Measurements from ENCODE around the gene EEFSEC. TPM values are rescaled to one million over a fixed set of nuclear protein-coding genes. Genes with fewer than 3 reads are reported as not detected.

The EEFSEC gene
- total RNA-seq, 2 donors from 2014 or later = 15.7 to 18.0 TPM

DNA sequence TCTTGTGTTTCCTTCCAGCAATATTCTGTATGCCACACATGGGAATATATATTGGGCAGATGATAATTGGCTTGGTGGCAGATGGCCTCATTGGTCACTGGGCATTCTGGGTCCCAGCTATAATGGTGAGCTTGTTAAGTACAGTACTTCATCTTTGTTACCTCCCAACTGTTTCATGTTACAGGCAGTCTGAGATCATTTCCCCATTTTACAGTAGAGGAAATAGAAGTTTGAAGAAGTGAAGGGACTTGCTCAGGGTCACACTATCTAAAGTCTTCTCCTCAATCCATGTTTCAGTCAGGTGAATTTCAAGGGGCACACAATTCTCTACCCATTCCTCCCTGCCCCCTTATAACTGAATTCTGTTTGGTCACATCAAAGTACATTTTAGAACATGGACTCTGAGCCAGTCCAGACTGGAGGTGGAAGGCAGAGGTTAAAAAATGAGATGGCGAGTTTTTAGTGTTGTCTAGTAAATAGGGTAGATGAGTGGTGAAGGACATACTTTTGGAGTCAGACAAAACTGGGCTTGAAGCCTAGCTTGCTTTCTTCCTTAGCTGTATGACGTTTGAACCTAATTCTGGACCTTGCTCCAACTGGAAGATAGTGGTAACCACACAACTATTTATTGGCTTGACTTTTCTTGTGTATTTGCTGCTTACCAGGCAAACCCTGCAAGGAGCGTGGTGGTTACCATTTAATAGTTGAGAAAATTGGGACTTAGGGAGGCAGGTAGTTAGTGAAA is 2.5 kb downstream of the EEFSEC start:
- TF ChIP-seq, protein P1, sequence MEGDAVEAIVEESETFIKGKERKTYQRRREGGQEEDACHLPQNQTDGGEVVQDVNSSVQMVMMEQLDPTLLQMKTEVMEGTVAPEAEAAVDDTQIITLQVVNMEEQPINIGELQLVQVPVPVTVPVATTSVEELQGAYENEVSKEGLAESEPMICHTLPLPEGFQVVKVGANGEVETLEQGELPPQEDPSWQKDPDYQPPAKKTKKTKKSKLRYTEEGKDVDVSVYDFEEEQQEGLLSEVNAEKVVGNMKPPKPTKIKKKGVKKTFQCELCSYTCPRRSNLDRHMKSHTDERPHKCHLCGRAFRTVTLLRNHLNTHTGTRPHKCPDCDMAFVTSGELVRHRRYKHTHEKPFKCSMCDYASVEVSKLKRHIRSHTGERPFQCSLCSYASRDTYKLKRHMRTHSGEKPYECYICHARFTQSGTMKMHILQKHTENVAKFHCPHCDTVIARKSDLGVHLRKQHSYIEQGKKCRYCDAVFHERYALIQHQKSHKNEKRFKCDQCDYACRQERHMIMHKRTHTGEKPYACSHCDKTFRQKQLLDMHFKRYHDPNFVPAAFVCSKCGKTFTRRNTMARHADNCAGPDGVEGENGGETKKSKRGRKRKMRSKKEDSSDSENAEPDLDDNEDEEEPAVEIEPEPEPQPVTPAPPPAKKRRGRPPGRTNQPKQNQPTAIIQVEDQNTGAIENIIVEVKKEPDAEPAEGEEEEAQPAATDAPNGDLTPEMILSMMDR (IDR thresholded peaks at IDR 0.05) = no peak
- Histone ChIP-seq H3K4me3 (no peak overlapping the region), H3K9me3 (no peaks in the 10 kb centered on the region), H3K27ac (peak overlapping the region in 1 of 2 donors; percentile 20), H3K27me3 (no peaks in the 10 kb centered on the region), H3K4me1 (peaks cover 0 to 25% of the 10 kb centered on the region in 2 donors), H3K36me3 (peaks cover 6% of the 10 kb centered on the region)
- no peak for DNase-seq (ENCODE audit: low spot score)

DNA sequence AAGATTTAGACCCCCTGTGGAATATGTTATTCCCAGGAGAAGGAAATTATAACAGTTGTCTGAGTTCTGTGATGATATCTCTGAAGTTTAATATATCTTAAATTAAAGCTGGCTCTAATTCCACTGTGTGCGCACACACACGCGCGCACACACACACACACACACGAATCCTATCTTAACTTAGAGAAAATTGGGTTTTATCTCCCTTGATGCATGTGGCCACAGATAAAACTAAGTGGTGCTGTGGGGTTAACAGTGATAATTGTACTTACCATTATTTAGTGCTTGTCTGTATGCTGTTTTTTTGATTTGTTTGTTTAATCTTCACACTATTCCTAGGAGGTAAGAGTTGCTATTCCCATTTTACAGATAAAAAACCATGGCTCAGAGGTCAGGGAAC is 7.4 kb downstream of the EEFSEC start:
- no peak overlapping the region for H3K4me3 ChIP-seq
- H3K27me3 ChIP-seq = no peaks in the 10 kb centered on the region
- peaks cover 6% of the 10 kb centered on the region for H3K36me3 ChIP-seq
- no peak overlapping the region for H3K27ac ChIP-seq
- no peaks in the 10 kb centered on the region for H3K9me3 ChIP-seq
- DNase-seq (ENCODE audit: low spot score) = no peak
- peaks cover 0 to 10% of the 10 kb centered on the region in 2 donors for H3K4me1 ChIP-seq
- TF ChIP-seq, protein P1 (IDR thresholded peaks at IDR 0.05) = no peak

DNA sequence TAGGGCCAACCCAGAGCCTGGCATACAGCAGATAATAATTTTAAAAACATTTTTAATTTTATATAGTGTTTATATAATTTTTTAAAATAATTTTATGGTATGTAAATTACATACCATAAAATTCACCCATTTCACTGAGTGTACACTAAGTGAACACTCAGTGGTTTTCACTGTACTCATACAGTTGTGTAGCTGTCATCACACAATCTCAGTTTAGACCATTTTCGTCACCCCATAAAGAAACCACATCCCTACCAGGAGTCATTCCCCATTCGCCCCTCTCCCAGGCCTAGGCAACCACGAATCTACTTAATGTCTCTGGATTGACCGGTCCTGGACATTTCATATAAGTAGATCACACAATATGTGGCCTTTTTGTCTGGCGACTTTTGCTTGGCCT is 10.2 kb downstream of the EEFSEC start:
- DNase-seq (ENCODE audit: low spot score) = no peak
- Histone ChIP-seq H3K27ac (no peak overlapping the region), H3K36me3 (no peaks in the 10 kb centered on the region), H3K9me3 (no peaks in the 10 kb centered on the region), H3K4me1 (peaks cover 0 to 11% of the 10 kb centered on the region in 2 donors), H3K27me3 (no peaks in the 10 kb centered on the region), H3K4me3 (no peak overlapping the region)
- TF ChIP-seq, protein P1 (IDR thresholded peaks at IDR 0.05) = no peak

DNA sequence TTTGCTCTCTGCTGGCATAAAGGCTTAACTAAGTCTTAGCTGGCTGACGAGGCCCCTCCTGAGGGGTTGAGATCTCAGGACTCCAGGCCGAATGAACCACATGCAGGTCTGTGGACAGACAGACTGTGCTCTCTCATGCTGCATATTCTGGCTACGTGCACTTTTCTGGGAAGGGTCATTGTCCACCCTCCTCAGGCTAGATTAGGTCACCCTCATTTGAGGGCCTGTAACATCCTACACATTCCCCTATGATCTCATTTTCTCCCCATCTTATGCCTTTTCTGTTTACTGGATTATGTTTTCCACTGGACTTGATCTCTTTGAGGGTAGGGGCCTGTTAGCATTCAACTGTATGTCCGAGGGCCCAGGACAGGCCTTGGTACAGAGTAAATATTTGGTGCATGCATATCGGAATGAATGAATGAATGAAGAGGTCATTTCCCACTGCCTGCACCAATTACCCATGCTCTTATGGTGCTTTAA is 13.7 kb downstream of the EEFSEC start:
- Histone ChIP-seq H3K27ac (no peak overlapping the region), H3K4me1 (peaks cover 0 to 25% of the 10 kb centered on the region in 2 donors), H3K36me3 (no peaks in the 10 kb centered on the region), H3K4me3 (no peak overlapping the region), H3K27me3 (no peaks in the 10 kb centered on the region), H3K9me3 (no peaks in the 10 kb centered on the region)
- TF ChIP-seq, protein P1 (IDR thresholded peaks at IDR 0.05) = no peak
- DNase-seq (ENCODE audit: low spot score) = no peak

DNA sequence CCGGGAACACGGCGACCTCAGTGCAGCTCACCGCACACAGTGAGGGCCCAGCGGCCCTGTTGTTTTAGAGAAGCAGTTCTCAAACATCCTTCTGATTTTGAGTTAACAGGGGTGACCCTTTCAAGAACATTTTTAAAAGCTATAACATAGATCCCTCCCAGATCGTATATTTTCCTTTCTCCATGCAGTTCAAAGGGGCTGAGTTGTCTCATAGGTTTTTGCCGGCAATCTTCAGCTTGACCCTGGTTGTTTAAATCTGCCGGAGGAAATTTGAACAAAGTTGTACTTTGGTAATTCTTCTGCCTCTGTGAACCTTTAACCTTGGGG is 14.3 kb downstream of the EEFSEC start:
- H3K27me3 ChIP-seq = no peaks in the 10 kb centered on the region
- no peaks in the 10 kb centered on the region for H3K36me3 ChIP-seq
- DNase-seq (ENCODE audit: low spot score) = no peak
- TF ChIP-seq, protein P1 (IDR thresholded peaks at IDR 0.05) = no peak
- peaks cover 0 to 25% of the 10 kb centered on the region in 2 donors for H3K4me1 ChIP-seq
- H3K9me3 ChIP-seq = no peaks in the 10 kb centered on the region
- H3K27ac ChIP-seq = peak overlapping the region in 1 of 2 donors; percentile 12
- H3K4me3 ChIP-seq = no peak overlapping the region
